ENCODE measurements around the gene RASL11B. TPM values are rescaled to one million over a fixed set of nuclear protein-coding genes. Genes with fewer than 3 reads are reported as not detected.

Gene RASL11B
- total RNA-seq, 2 experiments from 2014 or later = 0.29 to 0.34 TPM

GRCh38 chr4:52867163-52867562 is 5.0 kb downstream of the RASL11B start:
- intact Hi-C loops (cut with micrococcal nuclease) = no loop called here
- POLR2A ChIA-PET = no interaction called here
- no peak overlapping the region for H3K27ac Mint-ChIP-seq
- peaks cover 11% of the 10 kb centered on the region for H3K36me3 Mint-ChIP-seq (ENCODE audit: low read depth)
- no peak for TF ChIP-seq CTCF (IDR thresholded peaks at IDR 0.05)
- CTCF ChIA-PET = no interaction called here
- H3K4me1 Mint-ChIP-seq (ENCODE audit: low read depth) = no peaks in the 10 kb centered on the region
- DNase-seq = no peak
- H3K9me3 Mint-ChIP-seq = no peaks in the 10 kb centered on the region
- no peak overlapping the region for H3K4me3 Mint-ChIP-seq
- peaks cover 10% of the 10 kb centered on the region for H3K27me3 Mint-ChIP-seq
- no peak for ATAC-seq

- no peaks in the 10 kb centered on the region for H3K9me3 Mint-ChIP-seq
- H3K4me1 Mint-ChIP-seq (ENCODE audit: low read depth) = no peaks in the 10 kb centered on the region
- H3K36me3 Mint-ChIP-seq (ENCODE audit: low read depth) = peaks cover 17% of the 10 kb centered on the region
- H3K27ac Mint-ChIP-seq = no peak overlapping the region
- DNase-seq = no peak
- no peak for ATAC-seq
- no peak overlapping the region for H3K4me3 Mint-ChIP-seq
- ChIA-PET POLR2A (interaction anchor here (0.6 kb wide), 1 partner anchor 155 kb away, joined by 4 read pairs; no protein-coding TSS in a partner anchor), CTCF (no interaction called here)
- no peak for TF ChIP-seq CTCF (IDR thresholded peaks at IDR 0.05)
- intact Hi-C loops (cut with micrococcal nuclease) = no loop called here
- peaks cover 6% of the 10 kb centered on the region for H3K27me3 Mint-ChIP-seq
Observed at GRCh38 chr4:52868133-52868532, 6.0 kb downstream of the RASL11B start.

- ATAC-seq (no peak), DNase-seq (no peak)
- TF ChIP-seq CTCF (IDR thresholded peaks at IDR 0.05) = no peak
- no peaks in the 10 kb centered on the region for H3K9me3 Mint-ChIP-seq
- no peaks in the 10 kb centered on the region for H3K27me3 Mint-ChIP-seq
- H3K4me1 Mint-ChIP-seq (ENCODE audit: low read depth) = no peaks in the 10 kb centered on the region
- H3K36me3 Mint-ChIP-seq (ENCODE audit: low read depth) = peaks cover 25% of the 10 kb centered on the region
- H3K4me3 Mint-ChIP-seq = no peak overlapping the region
- intact Hi-C loops (cut with micrococcal nuclease) = no loop called here
- CTCF ChIA-PET = no interaction called here
- H3K27ac Mint-ChIP-seq = no peak overlapping the region
- POLR2A ChIA-PET = interaction anchor here (0.6 kb wide), 1 partner anchor 10 kb away, joined by 3 read pairs; no protein-coding TSS in a partner anchor
Observed at GRCh38 chr4:52869196-52869595, 7.1 kb downstream of the RASL11B start.

- ChIA-PET CTCF (no interaction called here), POLR2A (interaction anchor here (0.6 kb wide), 1 partner anchor 10 kb away, joined by 3 read pairs; no protein-coding TSS in a partner anchor)
- Mint-ChIP-seq H3K4me3 (no peak overlapping the region), H3K27ac (no peak overlapping the region), H3K36me3 (ENCODE audit: low read depth) (peaks cover 25% of the 10 kb centered on the region), H3K9me3 (no peaks in the 10 kb centered on the region), H3K27me3 (no peaks in the 10 kb centered on the region), H3K4me1 (ENCODE audit: low read depth) (no peaks in the 10 kb centered on the region)
- no peak for DNase-seq
- ATAC-seq = no peak
- intact Hi-C loops (cut with micrococcal nuclease) = no loop called here
- TF ChIP-seq CTCF (IDR thresholded peaks at IDR 0.05) = no peak
Observed at GRCh38 chr4:52869656-52870055, 7.5 kb downstream of the RASL11B start.

GRCh38 chr4:52870225-52870624 is 8.1 kb downstream of the RASL11B start:
- ChIA-PET POLR2A (no interaction called here), CTCF (no interaction called here)
- no peaks in the 10 kb centered on the region for H3K27me3 Mint-ChIP-seq
- ATAC-seq = no peak
- no peak overlapping the region for H3K4me3 Mint-ChIP-seq
- no peaks in the 10 kb centered on the region for H3K9me3 Mint-ChIP-seq
- no peak for TF ChIP-seq CTCF (IDR thresholded peaks at IDR 0.05)
- intact Hi-C loops (cut with micrococcal nuclease) = no loop called here
- H3K4me1 Mint-ChIP-seq (ENCODE audit: low read depth) = no peaks in the 10 kb centered on the region
- no peak overlapping the region for H3K27ac Mint-ChIP-seq
- DNase-seq = no peak
- H3K36me3 Mint-ChIP-seq (ENCODE audit: low read depth) = peaks cover 25% of the 10 kb centered on the region

Measured in activated CD8-positive, alpha-beta T cell treated with anti-CD3 and anti-CD28 coated beads for 36 hours (primary cell).